OCI-LY1 (cell line): ENCODE measurements around the gene PCDHGA5.
"Not testable (repeated sequence)": the region's sequence is repeated elsewhere in the genome, so short reads cannot be mapped to it uniquely, and the experiment has no call there.

Source experiments
- EZH2 ChIP-seq: fragments of 200-600 bp; sonication (generic), shearing (Covaris generic); IDR thresholded peaks from 2 replicates; pipeline ENCODE4 v1.8.0; 2017; ENCODE audit warnings: borderline replicate concordance, mixed run types, mild to moderate bottlenecking, antibody characterized with exemption, low read length, moderate library complexity, mixed read lengths
- TF ChIP-seq, protein P1 (sequence below): fragments of 200-600 bp; sonication (generic), shearing (Covaris generic); IDR thresholded peaks from 2 replicates; pipeline ENCODE4 v1.5.1; 2017; ENCODE audit warnings: mild to moderate bottlenecking, antibody characterized with exemption, low read length, moderate library complexity, mixed read lengths

DNA sequence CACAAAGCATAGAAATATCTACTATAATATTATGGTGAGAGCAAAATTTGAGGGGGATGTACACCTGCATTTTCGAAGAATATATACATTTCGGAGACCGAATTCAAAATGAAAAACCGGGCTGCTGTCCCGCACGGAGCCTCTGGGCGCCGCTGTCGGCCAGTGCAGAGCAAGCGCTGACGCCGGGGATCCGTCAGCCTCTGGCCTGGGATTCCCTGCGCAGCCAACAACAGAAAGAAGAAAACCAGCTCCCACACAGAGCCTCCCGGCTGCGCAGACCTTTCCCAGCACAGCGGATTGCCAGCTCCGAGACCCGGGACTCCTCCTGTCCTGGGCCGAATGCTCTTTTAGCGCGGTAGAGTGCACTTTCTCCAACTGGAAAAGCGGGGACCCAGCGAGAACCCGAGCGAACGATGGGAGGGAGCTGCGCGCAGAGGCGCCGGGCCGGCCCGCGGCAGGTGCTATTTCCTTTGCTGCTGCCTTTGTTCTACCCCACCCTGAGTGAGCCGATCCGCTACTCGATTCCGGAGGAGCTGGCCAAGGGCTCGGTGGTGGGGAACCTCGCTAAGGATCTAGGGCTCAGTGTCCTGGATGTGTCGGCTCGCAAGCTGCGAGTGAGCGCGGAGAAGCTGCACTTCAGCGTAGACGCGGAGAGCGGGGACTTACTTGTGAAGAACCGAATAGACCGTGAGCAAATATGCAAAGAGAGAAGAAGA lies 44.0 kb downstream of the PCDHGA5 start, which contains the start of gene PCDHGB6:
- TF ChIP-seq, protein P1, sequence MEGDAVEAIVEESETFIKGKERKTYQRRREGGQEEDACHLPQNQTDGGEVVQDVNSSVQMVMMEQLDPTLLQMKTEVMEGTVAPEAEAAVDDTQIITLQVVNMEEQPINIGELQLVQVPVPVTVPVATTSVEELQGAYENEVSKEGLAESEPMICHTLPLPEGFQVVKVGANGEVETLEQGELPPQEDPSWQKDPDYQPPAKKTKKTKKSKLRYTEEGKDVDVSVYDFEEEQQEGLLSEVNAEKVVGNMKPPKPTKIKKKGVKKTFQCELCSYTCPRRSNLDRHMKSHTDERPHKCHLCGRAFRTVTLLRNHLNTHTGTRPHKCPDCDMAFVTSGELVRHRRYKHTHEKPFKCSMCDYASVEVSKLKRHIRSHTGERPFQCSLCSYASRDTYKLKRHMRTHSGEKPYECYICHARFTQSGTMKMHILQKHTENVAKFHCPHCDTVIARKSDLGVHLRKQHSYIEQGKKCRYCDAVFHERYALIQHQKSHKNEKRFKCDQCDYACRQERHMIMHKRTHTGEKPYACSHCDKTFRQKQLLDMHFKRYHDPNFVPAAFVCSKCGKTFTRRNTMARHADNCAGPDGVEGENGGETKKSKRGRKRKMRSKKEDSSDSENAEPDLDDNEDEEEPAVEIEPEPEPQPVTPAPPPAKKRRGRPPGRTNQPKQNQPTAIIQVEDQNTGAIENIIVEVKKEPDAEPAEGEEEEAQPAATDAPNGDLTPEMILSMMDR = not testable (repeated sequence)
- not testable (repeated sequence) for TF ChIP-seq EZH2
